ENCODE data around the gene TXNL4A.

TXNL4A gene

DNA sequence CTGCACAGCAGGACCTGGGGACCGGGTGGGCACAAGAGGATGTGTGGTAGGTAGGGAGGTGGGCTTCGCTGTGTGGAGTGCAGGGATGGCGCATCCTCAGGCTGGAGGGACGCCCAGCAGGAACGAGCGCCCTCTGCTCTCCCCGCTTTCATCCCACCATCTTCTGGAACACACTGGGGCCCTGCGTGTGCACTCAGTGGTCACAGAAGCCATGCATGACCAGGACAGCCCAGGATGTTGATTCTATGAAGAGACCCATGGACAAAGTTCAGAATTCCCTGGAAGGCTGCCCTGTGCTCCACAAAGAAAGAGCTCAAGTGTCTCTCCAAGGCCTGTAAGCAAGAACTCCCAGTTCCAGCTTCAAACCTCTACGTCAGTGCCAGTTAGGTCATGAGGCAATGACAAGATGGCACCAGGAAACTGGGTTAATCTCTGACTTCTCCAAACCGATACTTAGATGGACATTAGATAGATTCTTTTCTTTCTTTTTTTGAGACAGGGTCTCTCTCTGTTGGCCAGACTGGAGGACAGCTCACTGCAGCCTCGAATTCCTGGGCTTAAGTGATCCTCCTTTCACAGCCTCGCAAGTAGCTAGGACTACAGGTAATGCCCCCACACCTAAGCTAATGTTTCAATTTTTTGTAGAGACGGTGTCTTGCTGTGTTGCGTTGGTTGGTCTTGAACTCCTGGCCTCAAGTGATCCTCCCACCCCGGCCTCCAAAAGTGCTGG lies 40.3 kb downstream of the TXNL4A start:
- DNase-seq: no peak

DNA sequence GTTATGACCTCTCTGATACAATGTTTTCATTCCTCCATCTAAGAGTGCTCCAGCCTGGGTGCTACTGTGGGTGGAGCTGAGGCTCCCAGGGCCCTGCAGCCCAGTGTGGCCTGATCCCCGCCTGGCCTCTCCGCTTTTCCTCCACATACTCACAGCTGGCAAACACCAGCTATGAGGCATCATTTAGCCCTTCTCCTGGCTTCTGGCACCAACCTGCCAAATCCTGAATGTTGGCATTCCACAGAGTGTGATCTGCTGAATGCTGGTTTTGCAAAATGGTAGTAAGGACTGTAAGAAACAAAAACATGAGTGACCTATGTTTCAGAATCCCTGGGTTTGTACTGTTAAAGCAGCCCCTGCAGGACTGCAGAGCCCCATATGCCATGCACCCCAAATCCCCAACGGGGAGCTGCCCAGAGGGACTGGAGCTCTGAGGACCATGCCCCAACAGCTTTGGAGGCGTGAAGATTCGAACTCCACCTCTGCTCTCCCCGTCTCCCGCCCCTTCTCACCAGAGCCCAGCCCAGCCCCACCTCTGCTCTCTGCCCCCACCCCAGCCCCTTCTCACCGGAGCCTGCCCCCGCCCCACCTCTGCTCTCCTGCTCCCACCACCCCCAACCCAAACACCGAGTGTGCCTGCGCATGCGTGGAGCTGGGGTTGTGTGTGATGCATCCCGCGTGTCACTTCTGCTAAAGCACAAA lies 41.2 kb downstream of the TXNL4A start:
- DNase-seq: no peak

DNA sequence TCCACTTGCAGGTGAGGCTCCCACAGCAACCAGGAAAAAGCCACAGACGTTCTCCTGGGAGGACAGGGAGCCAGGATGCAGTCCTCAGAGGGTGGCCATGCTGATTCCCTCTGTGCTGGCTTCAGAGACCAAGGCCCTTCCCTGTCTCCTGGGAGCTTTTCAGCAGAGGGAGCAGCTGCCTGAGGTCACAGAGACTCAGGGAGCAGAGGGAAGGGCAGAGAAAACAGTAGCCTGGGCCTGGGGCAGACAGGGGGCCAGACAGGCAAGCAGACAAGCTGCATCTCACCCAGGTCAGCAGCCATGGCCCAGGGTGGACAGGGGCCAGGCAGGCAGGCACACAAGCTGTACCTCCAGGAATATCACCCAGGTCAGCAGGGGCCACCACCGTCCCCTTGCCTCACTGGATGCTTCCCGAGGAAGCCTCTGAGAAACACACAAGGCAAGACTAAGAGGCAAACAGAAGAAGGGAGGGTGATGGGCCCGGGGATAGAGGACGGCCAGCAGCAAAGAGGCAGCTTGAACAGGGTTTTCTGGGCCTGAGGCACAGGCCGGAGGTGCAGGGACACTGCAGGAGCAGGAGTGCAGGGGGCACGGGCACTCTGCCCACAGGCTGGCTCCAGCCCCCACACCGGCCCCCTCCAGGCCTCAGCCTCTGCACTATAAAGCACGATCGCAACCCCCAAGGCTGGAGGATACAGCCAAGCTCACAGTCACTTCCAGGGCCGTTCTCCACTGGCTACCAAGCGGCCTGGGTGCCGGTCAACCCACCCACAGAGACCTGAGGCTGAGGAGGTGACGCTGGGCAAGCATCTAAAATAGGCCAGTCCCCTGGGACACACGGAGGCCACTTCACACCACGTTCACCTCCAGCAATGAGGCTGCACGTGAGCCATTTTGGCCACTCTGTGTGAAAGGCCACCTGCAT lies 43.0 kb downstream of the TXNL4A start:
- no peak for DNase-seq

DNA sequence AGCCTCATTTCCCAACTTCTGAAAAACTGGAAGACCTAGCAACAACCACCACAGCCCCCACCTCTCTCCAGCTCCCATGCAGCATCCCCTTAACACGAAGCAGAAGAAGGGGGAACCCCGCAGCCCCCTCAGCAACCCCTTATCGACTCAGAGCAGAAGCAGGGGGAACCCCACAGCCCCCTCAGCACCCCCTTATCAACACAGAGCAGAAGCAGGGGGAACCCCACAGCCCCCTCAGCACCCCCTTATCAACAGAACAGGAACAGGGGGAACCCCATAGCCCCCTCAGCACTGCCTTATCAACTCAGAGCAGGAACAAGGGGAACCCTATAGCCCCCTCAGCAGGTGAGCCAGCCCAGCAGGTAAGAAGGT lies 43.6 kb downstream of the TXNL4A start:
- no peak for DNase-seq

DNA sequence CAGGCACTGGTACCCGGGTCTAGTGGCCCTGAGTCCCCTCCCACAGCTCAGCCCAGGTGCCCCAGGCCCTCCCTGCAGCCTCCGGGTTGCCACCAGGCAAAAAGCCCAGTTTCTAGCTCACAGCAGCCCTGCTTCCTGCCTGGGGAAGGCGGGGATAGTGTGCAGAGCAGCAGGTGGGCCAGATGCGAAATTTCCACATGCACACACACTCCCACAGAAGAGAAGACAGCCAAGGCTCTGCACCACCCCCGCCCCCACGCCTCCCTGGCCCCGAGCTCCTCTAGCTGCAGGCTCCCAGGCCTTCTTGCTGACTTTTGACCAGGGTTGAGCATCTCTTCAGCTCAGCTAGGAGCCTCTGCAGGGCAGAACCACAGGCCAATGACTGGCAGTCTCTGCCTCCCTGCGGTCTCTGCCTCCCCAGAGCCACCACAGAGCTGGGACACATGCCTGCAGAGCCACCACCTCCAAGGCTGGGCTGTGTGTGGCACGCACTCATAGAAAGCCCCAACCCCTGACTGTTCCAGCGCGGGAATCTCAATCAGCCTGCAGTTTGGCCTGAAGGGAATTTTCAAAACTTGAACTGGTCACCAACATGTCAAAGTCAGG lies 44.1 kb downstream of the TXNL4A start:
- DNase-seq: peak; percentile 40 to 46

DNA sequence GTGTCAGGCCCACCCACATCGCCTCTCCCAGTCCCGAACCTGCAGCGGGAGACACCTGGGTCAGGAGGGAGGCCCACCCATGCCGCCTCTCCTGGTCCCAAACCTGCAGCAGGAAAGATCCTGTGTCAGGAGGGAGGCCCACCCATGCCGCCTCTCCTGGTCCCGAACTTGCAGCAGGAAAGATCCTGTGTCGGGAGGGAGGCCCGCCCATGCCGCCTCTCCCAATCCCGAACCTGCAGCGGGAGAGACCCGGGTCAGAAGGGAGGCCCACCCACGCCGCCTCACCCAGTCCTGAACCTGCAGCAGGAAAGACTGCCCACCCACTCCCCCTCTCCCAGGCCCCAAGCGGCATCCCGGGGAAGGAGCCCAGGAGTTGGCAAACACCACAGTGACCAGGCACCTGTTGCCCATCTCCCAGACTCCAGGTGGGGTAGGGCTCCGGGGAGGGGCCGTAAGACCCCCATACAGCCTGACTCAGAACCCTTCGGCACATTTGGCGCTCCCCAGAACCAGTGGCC lies 44.7 kb downstream of the TXNL4A start:
- DNase-seq: no peak

DNA sequence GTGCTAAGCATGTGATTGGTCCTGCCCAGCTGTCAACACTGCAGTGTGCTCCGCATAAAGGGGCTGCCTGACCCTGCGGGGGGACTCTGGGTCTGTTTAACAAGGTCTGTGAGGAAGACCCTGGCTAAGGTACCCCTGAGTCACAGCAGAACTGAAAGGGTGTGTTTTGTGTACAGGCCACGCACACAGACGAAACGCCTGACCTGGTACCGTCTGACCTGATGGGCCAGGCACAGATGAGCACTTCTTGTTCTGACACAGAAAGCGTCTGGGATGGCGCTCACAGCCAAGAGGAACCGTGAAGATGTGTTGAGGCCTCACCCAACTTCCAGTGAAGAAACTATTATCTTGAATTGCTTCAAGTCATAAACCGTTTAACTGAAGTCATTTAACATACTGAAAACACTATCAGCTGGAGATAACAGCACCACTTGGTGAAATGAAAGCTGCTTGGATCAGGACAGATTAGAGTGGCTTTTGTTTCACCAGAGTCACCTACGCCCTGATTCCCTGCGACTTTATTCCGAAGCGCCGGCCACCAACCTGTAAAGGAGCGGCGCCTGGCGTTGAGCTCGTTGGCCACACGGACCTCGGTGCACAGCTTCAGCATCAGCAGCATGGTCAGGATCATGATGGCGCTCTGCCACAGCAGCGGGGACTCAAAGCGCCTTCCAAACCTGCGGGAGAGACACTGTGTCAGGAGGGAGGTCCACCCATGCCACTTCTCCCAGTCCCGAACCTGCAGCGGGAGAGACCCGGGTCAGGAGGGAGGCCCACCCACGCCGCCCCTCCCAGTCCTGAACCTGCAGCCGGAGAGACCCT lies 45.4 kb downstream of the TXNL4A start:
- no peak for DNase-seq

DNA sequence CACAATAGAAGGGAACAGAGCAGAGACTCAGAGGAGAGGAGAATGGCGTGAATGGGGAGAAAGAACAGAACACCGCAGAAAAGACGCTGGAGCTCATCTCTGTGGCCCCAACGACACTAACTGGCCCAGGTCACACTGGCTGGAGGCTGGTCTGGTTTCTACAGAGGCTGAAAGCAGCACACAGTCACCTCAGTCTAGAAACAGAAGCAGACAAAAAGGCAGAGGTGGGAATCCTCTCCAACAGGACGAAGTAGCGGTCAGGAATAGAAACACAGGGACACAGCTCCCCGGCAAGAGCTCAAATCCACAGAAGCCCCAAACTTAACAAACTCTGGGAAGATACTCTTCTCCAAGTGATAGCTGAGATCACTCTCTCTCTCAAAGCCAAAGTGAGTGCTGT lies 46.2 kb downstream of the TXNL4A start:
- no peak for DNase-seq

DNA sequence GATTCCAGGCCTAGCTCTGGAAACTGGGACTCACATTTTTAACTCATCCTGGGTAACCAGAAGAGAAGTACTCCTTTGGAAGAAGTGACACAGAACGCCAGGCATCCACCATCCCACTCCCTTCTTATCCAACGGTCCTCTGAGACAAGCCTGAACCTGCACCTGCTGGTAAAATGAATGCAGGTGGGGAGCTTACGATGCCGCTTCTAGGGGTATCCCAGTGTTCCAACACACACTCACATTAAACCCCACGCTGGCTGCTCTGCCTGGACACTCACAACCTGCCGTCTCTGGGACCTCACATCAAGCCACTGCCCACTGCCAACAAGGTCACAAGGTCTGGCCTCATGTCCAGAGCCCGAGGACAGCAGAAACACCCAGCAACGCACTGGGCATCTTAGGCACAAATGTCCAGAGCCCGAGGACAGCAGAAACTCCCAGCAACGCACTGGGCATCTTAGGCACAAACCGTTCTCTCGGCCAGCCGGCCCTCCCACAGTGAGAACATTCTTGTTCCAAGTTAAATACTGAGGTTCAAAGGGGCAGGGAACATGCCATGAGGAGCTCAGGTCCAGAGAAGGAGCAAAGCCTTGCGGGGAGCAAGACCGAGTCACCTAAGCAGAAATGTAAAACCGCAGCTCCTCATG lies 46.8 kb downstream of the TXNL4A start:
- no peak for DNase-seq

DNA sequence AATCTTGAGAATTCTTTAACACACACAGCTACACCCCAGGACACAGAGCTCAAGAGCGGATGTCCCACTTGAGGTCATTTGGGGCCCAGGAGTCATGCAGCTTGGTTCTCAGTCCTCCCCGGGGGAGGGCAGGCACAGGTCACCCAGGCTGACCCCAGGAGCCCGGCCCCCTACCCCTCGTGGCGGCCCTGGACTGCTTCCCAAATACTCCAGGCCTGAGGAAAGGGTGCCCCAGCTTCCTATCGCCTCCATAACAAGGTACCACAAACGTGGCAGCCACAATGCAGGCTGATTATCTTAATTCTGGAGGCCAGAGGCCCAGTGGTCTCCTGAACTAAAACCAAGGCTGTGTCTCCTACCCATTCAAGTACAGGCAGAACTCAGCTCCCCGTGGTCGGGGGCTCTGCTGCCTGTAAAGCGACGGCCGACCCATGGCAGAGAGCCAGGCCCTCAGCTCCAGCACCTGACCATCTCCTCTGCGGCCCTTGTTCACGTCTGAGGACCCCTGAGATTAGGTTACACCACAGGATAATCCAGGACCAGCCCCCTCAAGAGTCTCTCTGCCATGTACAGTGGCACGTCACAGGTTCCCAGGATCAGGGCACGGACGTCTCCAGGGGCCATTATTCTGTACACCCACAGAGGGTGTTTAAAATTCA lies 47.4 kb downstream of the TXNL4A start:
- DNase-seq: no peak

DNA sequence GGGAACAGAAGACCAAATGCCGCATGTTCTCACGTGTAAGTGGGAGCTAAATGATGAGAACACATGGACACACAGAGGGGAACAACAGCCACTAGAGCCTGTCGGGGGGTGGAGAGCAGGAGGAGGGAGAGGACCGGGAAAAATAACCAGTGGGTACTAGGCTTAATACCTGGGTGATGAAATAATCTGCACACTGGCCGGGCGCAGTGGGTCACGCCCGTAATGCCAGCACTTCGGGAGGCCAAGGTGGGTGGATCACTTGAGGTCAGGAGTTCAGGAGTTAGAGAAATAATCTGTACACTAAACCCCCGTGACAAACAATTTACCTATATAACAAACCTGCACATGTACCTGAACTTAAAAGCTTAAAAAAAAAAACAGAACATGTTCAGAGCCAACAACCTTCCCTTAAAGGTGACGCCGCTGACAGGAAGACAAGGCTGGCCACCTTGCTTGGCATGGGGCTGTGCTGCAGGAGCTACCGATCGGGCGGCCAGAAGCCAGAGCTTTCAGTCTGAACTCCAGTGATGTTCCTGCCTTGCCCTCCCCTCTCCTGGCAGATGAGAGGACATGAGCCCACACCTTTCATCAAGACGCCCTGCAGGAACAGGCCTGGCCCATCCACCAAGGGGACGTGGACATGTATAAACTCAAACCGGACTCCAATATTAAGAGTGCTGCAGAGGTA lies 48.1 kb downstream of the TXNL4A start:
- no peak for DNase-seq

DNA sequence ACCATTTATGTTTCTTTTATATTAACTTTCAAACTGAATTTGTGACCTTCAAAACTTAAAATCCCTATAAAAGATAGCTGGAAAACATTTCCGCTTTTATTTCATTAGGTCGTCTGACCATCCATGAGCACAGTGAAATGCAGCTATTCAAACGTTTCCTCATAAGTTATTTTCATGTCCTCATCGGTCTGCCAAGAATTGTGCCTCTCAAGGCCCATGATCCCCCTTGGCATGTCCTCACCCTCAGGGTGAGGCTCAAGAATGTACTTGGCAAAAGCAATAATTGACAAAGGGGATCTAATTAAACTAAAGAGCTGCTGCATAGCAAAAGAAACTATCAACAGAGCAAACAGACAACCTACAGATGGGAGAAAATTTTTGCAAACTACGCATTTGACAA lies 49.3 kb downstream of the TXNL4A start:
- DNase-seq: no peak

DNA sequence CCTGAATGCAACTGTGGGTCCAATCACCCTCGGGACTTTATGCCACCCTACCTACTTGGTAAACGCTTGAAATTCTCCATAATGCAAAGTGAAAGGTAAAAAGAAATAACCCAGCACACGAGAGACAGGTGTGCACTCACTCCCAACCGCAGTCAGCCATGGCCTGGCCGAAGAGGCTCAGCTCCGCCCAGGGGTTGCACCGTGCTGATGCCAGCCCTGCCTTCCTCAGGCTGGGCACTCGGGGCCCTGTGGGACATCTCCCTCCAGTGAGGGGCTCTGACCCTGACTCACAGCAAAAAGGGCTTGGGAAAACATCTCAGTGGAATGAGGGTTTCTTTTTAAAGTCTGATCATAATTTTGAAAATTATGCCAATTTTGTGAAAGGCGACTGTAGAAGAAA lies 50.2 kb downstream of the TXNL4A start:
- DNase-seq: no peak

DNA sequence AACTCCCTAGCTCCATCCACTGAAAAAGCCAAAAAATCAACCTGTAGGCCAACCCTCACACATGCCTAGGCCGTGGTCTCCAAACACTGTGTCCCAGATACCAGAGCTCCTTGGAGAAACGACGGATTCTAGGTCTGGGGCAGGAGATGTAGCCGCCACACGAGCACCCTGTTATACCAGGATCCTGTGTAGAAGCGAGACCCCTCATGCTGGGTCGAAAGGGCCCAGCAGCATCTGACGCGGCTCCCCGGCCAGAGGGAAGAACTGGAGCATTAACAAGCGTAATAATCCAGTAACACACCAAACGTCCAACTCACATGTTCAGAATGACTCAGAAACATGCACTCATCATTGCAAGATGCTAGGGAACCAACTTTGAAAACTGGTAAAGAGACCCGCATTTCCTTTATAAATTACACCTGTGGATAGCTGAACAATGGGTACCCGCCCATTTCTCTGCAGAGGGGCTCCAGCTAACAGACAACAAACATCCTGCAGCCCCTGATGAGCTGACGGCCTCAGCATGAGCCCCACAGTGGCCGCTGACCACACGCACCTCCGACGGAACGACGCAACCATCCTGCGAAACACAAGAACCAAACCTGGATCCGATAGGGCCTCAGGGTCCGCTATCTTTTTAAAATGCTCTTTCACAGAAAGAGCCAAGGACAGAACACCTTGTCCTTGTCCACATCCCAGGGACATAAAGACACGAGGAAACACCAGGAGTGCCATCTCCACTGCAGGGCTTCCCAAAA lies 51.1 kb downstream of the TXNL4A start:
- DNase-seq: no peak

DNA sequence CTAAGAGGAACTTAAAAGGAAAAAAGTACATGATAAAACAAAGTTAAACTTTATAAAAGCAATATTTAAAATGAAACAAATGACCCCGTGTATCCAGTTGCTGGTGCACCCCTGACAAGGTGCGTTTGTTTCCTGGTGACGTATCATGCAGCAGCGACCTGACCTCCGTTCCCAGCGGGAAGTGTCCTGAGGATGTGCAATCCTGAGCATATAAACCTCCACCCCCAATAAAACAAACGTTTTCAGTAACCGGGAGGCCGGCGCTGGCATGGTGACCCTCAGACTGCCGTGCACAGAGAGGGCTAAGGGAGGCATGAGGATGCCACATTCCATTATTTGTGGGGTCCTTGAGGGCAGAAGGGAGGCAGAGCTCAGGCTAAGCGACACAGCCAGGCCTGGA lies 51.7 kb downstream of the TXNL4A start:
- no peak for DNase-seq

DNA sequence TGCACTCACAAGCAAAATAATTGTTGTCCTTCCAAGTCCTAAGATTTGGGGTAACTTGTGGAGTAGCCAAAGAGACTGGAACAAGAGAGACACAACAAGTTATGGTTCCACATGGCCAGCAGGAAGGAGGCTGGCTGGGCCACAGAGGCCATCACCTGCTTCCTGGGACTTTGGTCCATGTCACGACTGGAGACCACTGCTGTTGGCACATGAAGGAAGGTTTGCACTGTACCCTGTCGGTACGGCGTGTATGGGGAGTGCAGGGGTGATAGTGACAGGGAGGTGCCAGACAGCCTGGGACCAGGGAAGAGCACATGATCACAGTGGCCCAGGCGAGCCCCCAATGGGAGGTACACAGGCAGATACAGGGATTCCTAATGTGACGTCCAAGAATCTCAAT lies 52.4 kb downstream of the TXNL4A start:
- no peak for DNase-seq

DNA sequence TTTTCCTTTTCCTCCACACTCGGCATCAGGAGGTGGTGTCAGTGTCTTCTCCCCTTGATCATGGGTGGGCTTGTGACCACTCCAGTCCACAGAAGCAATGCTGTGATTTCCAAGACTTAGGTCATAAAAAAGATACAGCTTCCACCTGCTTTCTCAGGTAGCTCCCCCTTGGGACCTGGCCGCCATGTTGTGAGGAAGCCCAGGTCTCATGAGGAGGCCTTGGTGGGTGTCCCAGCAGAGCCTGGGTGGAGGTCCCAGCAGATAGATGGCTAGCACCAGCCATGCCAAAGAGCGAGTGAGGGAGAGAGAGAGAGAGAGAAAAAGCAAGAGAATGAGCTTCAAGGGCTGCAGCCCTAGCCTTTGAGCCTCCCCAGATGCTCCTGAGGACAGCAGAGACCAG lies 52.9 kb downstream of the TXNL4A start:
- no peak for DNase-seq

DNA sequence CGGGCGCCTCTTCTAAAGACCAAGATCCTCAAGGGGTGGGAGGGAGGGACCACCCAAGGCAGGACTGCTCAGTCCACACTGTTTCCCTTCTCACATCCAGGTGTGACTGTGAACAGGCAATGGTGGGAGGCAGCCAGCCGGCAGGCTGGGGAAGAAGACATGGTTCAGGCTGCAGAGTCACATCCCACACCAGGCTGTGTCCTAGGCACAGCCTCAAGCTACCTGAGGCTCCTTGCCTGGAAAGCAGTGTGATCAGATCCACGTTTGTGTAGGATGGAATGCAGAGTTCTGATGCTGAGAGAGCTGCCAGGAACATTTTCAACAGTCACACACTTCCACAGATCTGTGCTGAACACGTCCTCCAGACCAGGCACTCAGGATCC lies 53.3 kb downstream of the TXNL4A start:
- no peak for DNase-seq

DNA sequence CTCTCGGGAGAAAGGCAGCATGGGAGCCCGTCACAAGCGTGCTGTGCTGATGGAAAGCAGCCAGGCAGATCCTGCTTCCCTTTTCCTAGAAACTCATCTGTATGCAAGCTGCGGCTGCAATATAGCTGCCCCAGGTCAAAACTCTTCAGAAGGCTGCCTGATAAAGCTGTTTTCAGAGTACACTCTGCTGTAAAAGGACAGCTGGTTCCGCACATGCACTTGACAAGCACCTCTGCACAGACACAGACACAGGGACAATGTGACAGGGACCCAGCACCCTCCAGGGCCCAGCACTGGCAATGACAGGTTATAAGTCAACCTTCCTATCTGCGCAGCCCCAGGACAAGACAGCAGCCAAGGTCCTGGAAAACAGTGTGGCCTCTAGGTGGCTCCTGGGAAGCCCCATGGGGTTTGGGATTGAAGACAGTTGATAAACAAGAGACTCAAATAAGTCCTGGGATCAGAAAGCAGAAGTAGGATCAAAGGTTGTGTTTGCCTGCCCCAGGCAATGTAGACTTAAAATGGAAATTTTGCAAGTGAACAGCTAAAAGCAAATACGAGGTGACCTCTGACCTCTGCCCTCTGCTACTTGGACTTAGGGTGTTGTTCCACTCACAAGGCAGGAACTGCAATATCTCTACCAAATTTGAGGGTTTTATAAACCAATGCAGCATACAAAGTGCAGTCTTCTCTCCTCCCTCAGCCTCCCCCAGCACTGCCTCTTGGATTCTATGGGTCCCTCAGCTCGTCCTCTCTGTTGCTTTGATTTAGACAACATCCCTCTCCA lies 53.9 kb downstream of the TXNL4A start:
- DNase-seq: peak; percentile 62 to 70

Data from Kasumi-1 (cell line).